K562 (cell line): ENCODE measurements around the gene DNAJB6. TPM values are rescaled to one million over a fixed set of nuclear protein-coding genes. Genes with fewer than 3 reads are reported as not detected.

Experiments
- CHCHD3 ChIP-seq: fragments of 250-450 bp; sonication (Bioruptor Pico); IDR thresholded peaks from 2 replicates; pipeline ENCODE4 v2.1.2; 2022; ENCODE audit warnings: mild to moderate bottlenecking
- JUN ChIP-seq, 2 experiments: sonication (generic) in 1 of 2; formaldehyde crosslinking in 1 of 2; IDR thresholded peaks; 2 replicates each; pipeline versions ENCODE4 v1.6.1 to v1.8.0; 2012 to 2022; ENCODE audit warnings: borderline replicate concordance in 2 of 2, mild to moderate bottlenecking in 2 of 2, improper control_type of control experiment in 1 of 2, low read depth in 1 of 2, low read length in 1 of 2, missing genetic modification reagents in 1 of 2
- MCM2 ChIP-seq: fragments of 450-650 bp; IDR thresholded peaks from 2 replicates; pipeline ENCODE4 v1.6.1; 2017; ENCODE audit warnings: low read depth, mild to moderate bottlenecking
- RBFOX2 ChIP-seq: fragments of 200-400 bp; formaldehyde crosslinking; IDR thresholded peaks from 2 replicates; pipeline ENCODE4 v1.6.1; 2017; ENCODE audit warnings: low read depth, mild to moderate bottlenecking, low read length, moderate library complexity
- SIN3B ChIP-seq: fragments of 450-650 bp; IDR thresholded peaks from 2 replicates; pipeline ENCODE4 v1.6.1; 2017; ENCODE audit warnings: low read depth, mild to moderate bottlenecking, moderate library complexity
- ZBTB7A ChIP-seq: IDR thresholded peaks from 2 replicates; pipeline ENCODE4 v1.6.1; 2011; ENCODE audit warnings: low read depth, mild to moderate bottlenecking, low read length, moderate library complexity, borderline replicate concordance; ENCODE audit not compliant: control insufficient read depth
- ZNF316 ChIP-seq: fragments of 450-650 bp; IDR thresholded peaks from 2 replicates; pipeline ENCODE4 v1.6.1; 2016
- polyA plus RNA-seq, 8 experiments: library from polyadenylated mRNA; depleted of rRNA in 4 of 8; stranded (reverse) in 5 of 8; unstranded in 3 of 8; fragments of >200 nt; fragmentation: Nextera tagmentation in 2 of 8; fragmentation: Illumina TruSeq in 1 of 8; extraction: Ambion mirVana in 2 of 8; extraction: Trizol in 1 of 8; gene quantifications; 2 replicates each; pipeline versions ENCODE4 v1.2.1 to v1.2.3, GENCODE V29; 2011 to 2014; ENCODE audit warnings: inconsistent platforms in 1 of 8, missing spikeins in 1 of 8
- total RNA-seq, 7 experiments: library from RNA; depleted of rRNA in 6 of 7; stranded (reverse); fragments of >200 nt in 6 of 7; fragmentation: Illumina TruSeq in 2 of 7; extraction: Trizol in 2 of 7; gene quantifications; 2 replicates each; pipeline versions ENCODE4 v1.2.1 to v1.2.3, GENCODE V29; 2011 to 2021; ENCODE audit warnings: low replicate concordance in 1 of 7
- TF ChIP-seq, protein P1 (sequence below), 2 experiments: fragments of 450-650 bp; conservative IDR thresholded peaks; 2 replicates each; pipeline ENCODE4 v1.6.1; 2017; ENCODE audit warnings: mild to moderate bottlenecking in 2 of 2, moderate library complexity in 2 of 2
- TF ChIP-seq, protein P2 (sequence below): fragments of 250-450 bp; sonication (Bioruptor Pico); IDR thresholded peaks from 2 replicates; pipeline ENCODE4 v1.4.0; 2020; ENCODE audit warnings: borderline replicate concordance

The DNAJB6 gene
- total and polyA plus RNA-seq, 9 of the 15 experiments (the other 6 are each of a cell fraction or from before 2014, with no cell fraction given): 84.5 to 158 (median 135) TPM

DNA sequence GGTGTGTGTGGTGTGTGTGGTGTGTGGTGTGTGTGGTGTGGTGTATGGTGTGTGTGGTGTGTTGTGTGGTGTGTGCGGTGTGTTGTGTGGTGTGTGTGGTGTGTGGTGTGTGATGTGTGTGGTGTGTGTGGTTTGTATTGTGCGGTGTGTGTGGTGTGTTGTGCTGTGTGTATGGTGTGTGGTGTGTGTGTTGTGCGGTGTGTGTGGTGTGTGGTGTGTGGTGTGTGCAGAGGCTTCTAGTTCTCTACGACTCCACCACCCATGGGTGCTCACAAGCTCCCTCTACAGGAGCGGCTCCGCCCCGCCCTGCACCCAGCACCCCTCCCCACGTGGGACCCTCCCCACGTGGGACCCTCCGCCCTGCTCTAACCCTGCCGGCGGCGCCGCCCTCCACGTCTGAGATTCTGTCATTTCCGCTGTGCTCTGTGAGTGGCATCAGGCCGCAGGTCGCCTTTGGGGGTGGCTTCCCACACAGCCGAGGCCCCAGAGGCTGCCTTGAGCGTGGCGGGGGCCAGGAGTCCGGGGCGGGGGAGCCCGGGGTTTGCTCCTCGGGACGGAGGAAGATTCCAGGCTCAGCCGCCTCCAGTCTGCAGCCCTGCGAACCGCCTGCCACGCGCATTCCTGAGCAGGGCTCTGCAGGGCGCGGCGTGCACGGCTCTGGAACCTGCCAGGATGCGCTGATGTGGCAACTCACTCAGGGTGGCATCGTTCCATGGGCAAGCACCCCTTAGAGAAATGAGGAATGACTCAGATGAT lies 37.0 kb upstream of the DNAJB6 start (continued):
- TF ChIP-seq JUN (IDR thresholded peaks at IDR 0.05; ENCODE audit: borderline replicate concordance, low read depth, low read length): peak; percentile 24; the same call in 1 of the 2 replicates
- no peak for TF ChIP-seq JUN (CRISPR knock-in tag; IDR thresholded peaks at IDR 0.05; ENCODE audit: borderline replicate concordance)
- TF ChIP-seq ZNF316: no peak
- TF ChIP-seq SIN3B: no peak
- TF ChIP-seq ZBTB7A: peak; percentile 100
- TF ChIP-seq MCM2: no peak
- TF ChIP-seq, protein P1, sequence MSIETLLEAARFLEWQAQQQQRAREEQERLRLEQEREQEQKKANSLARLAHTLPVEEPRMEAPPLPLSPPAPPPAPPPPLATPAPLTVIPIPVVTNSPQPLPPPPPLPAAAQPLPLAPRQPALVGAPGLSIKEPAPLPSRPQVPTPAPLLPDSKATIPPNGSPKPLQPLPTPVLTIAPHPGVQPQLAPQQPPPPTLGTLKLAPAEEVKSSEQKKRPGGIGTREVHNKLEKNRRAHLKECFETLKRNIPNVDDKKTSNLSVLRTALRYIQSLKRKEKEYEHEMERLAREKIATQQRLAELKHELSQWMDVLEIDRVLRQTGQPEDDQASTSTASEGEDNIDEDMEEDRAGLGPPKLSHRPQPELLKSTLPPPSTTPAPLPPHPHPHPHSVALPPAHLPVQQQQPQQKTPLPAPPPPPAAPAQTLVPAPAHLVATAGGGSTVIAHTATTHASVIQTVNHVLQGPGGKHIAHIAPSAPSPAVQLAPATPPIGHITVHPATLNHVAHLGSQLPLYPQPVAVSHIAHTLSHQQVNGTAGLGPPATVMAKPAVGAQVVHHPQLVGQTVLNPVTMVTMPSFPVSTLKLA (conservative IDR thresholded peaks at IDR 0.05): peak; percentile 77 to 81; a peak in 3 of 4 replicates
- 0 out of 2 replicates have a peak, but pooled peaks have one; percentile 21 for TF ChIP-seq RBFOX2
- no peak for TF ChIP-seq CHCHD3 (CRISPR knock-in tag)
- TF ChIP-seq, protein P2, sequence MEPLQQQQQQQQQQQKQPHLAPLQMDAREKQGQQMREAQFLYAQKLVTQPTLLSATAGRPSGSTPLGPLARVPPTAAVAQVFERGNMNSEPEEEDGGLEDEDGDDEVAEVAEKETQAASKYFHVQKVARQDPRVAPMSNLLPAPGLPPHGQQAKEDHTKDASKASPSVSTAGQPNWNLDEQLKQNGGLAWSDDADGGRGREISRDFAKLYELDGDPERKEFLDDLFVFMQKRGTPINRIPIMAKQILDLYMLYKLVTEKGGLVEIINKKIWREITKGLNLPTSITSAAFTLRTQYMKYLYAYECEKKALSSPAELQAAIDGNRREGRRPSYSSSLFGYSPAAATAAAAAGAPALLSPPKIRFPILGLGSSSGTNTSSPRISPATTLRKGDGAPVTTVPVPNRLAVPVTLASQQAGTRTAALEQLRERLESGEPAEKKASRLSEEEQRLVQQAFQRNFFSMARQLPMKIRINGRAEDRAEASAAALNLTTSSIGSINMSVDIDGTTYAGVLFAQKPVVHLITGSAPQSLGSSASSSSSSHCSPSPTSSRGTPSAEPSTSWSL: no peak
- TF ChIP-seq, all 486 proteins: peak for 43
